ENCODE data around the gene MEI1.
"Not testable (repeated sequence)": the region's sequence is repeated elsewhere in the genome, so short reads cannot be mapped to it uniquely, and the experiment has no call there.

The MEI1 gene

GRCh38 chr22:41826430-41827383 is 127.4 kb downstream of the MEI1 start:
- peak overlapping the region; percentile 20 for H3K4me3 Mint-ChIP-seq
- H3K27ac Mint-ChIP-seq, result peak overlapping the region; percentile 82
- no peak for DNase-seq (ENCODE audit: low spot score in 2 of 2)
- ATAC-seq, result no peak
- peaks cover 28% of the 10 kb centered on the region for H3K36me3 Mint-ChIP-seq
- no peaks in the 10 kb centered on the region for H3K9me3 Mint-ChIP-seq
- H3K4me1 Mint-ChIP-seq, result peaks cover 65% of the 10 kb centered on the region

- Mint-ChIP-seq H3K4me1 (peaks cover 65% of the 10 kb centered on the region), H3K4me3 (peak overlapping the region; percentile 20), H3K36me3 (peaks cover 28% of the 10 kb centered on the region), H3K9me3 (no peaks in the 10 kb centered on the region), H3K27ac (peak overlapping the region; percentile 82)
- no peak for DNase-seq (ENCODE audit: low spot score in 2 of 2)
- no peak for ATAC-seq
These were observed 128.4 kb downstream of the MEI1 start for GRCh38 chr22:41827671-41828070.

GRCh38 chr22:41828516-41828915 is 129.2 kb downstream of the MEI1 start:
- Mint-ChIP-seq H3K36me3 (peaks cover 26% of the 10 kb centered on the region), H3K27ac (peak overlapping the region; percentile 82), H3K4me1 (peaks cover 59% of the 10 kb centered on the region), H3K4me3 (peak overlapping the region; percentile 20), H3K9me3 (no peaks in the 10 kb centered on the region)
- DNase-seq (ENCODE audit: low spot score in 2 of 2) (no peak), ATAC-seq (no peak)

- Mint-ChIP-seq H3K4me1 (peaks cover 56% of the 10 kb centered on the region), H3K27ac (peak overlapping the region; percentile 82), H3K36me3 (peaks cover 39% of the 10 kb centered on the region), H3K4me3 (no peak overlapping the region), H3K9me3 (no peaks in the 10 kb centered on the region)
- ATAC-seq (no peak), DNase-seq (ENCODE audit: low spot score in 2 of 2) (no peak)
These were observed 130.9 kb downstream of the MEI1 start for GRCh38 chr22:41830174-41830573.

GRCh38 chr22:41831383-41831782 is 132.1 kb downstream of the MEI1 start:
- peaks cover 57% of the 10 kb centered on the region for H3K4me1 Mint-ChIP-seq
- H3K36me3 Mint-ChIP-seq, result peaks cover 51% of the 10 kb centered on the region
- H3K27ac Mint-ChIP-seq, result peak overlapping the region; percentile 98
- ATAC-seq, result no peak
- H3K4me3 Mint-ChIP-seq, result peak overlapping the region; percentile 96
- DNase-seq (ENCODE audit: low spot score in 2 of 2), result no peak
- H3K9me3 Mint-ChIP-seq, result no peaks in the 10 kb centered on the region

GRCh38 chr22:41831828-41832552 is 132.7 kb downstream of the MEI1 start:
- peaks cover 60% of the 10 kb centered on the region for H3K4me1 Mint-ChIP-seq
- DNase-seq (ENCODE audit: low spot score in 2 of 2) (no peak), ATAC-seq (no peak)
- peak overlapping the region; percentile 96 for H3K4me3 Mint-ChIP-seq
- H3K36me3 Mint-ChIP-seq, result peaks cover 57% of the 10 kb centered on the region
- no peaks in the 10 kb centered on the region for H3K9me3 Mint-ChIP-seq
- peak overlapping the region; percentile 98 for H3K27ac Mint-ChIP-seq

GRCh38 chr22:41832553-41833368 is 133.5 kb downstream of the MEI1 start, which contains the start of gene SREBF2:
SREBF2 (plus strand) TSS chr22:41833105; CDS start chr22:41833271, 166 bp downstream.
- DNase-seq (ENCODE audit: low spot score in 2 of 2) (peak; percentile 92 to 99), ATAC-seq (peak; percentile 95)
- Mint-ChIP-seq H3K4me1 (peaks cover 54% of the 10 kb centered on the region), H3K9me3 (no peaks in the 10 kb centered on the region), H3K36me3 (peaks cover 65% of the 10 kb centered on the region), H3K4me3 (peak within 1 kb of the TSS; percentile 96), H3K27ac (peak within 1 kb of the TSS; percentile 98)

GRCh38 chr22:41833369-41834004 is 134.2 kb downstream of the MEI1 start:
- DNase-seq (ENCODE audit: low spot score in 2 of 2), result peak; percentile 49 to 81
- peak overlapping the region; percentile 98 for H3K27ac Mint-ChIP-seq
- H3K4me3 Mint-ChIP-seq, result peak overlapping the region; percentile 96
- H3K36me3 Mint-ChIP-seq, result peaks cover 67% of the 10 kb centered on the region
- no peaks in the 10 kb centered on the region for H3K9me3 Mint-ChIP-seq
- H3K4me1 Mint-ChIP-seq, result peaks cover 54% of the 10 kb centered on the region
- ATAC-seq, result peak; percentile 37

- DNase-seq (ENCODE audit: low spot score in 2 of 2) (no peak), ATAC-seq (no peak)
- H3K9me3 Mint-ChIP-seq, result no peaks in the 10 kb centered on the region
- peaks cover 74% of the 10 kb centered on the region for H3K36me3 Mint-ChIP-seq
- peak overlapping the region; percentile 98 for H3K27ac Mint-ChIP-seq
- H3K4me1 Mint-ChIP-seq, result peaks cover 59% of the 10 kb centered on the region
- H3K4me3 Mint-ChIP-seq, result peak overlapping the region; percentile 96
These were observed 135.0 kb downstream of the MEI1 start for GRCh38 chr22:41834005-41834944.

- not testable (repeated sequence) for H3K4me3 Mint-ChIP-seq
These were observed 136.2 kb downstream of the MEI1 start for GRCh38 chr22:41835462-41835861.

GRCh38 chr22:41836551-41836950 is 137.2 kb downstream of the MEI1 start:
- H3K27ac Mint-ChIP-seq, result peak overlapping the region; percentile 32
- ATAC-seq, result no peak
- H3K4me1 Mint-ChIP-seq, result peaks cover 72% of the 10 kb centered on the region
- no peaks in the 10 kb centered on the region for H3K9me3 Mint-ChIP-seq
- H3K36me3 Mint-ChIP-seq, result peaks cover 94% of the 10 kb centered on the region
- no peak overlapping the region for H3K4me3 Mint-ChIP-seq
- DNase-seq (ENCODE audit: low spot score in 2 of 2), result no peak

More at GRCh38 chr22:41835462-41835861, 136.2 kb downstream of the MEI1 start:
- H3K9me3 Mint-ChIP-seq; ATAC-seq; DNase-seq (ENCODE audit: low spot score in 2 of 2): not testable (repeated sequence)
- Mint-ChIP-seq H3K36me3 (peaks cover 86% of the 10 kb centered on the region), H3K4me1 (peaks cover 67% of the 10 kb centered on the region), H3K27ac (peak overlapping the region; percentile 40)

- Mint-ChIP-seq H3K4me1 (peaks cover 64% of the 10 kb centered on the region), H3K9me3 (no peaks in the 10 kb centered on the region), H3K27ac (peak overlapping the region; percentile 46), H3K36me3 (peaks cover 99% of the 10 kb centered on the region), H3K4me3 (no peak overlapping the region)
- no peak for DNase-seq (ENCODE audit: low spot score in 2 of 2)
- no peak for ATAC-seq
These were observed 139.7 kb downstream of the MEI1 start for GRCh38 chr22:41838842-41839618.

GRCh38 chr22:41840216-41840615 is 140.9 kb downstream of the MEI1 start:
- Mint-ChIP-seq H3K27ac (peak overlapping the region; percentile 35), H3K4me1 (peaks cover 69% of the 10 kb centered on the region), H3K4me3 (no peak overlapping the region), H3K36me3 (peaks cover 99% of the 10 kb centered on the region), H3K9me3 (no peaks in the 10 kb centered on the region)
- DNase-seq (ENCODE audit: low spot score in 2 of 2), result no peak
- ATAC-seq, result no peak

All from stimulated activated effector memory CD8-positive, alpha-beta T cell treated with anti-CD3 and anti-CD28 coated beads, Interleukin-12 subunit alpha, Interleukin-12 subunit beta, amount 100 ng/mL, for 72 hours (primary cell).